GM21619 (cell line): Measurements from ENCODE around the gene HTR2B.
"Not testable (repeated sequence)": the region's sequence is repeated elsewhere in the genome, so short reads cannot be mapped to it uniquely, and the experiment has no call there.

Source experiments
- ATAC-seq: cut with Tn5 transposase; IDR thresholded peaks from one replicate; pipeline ENCODE4 v1.9.1; 2021; ENCODE audit not compliant: unreplicated experiment

The HTR2B gene

GRCh38 chr2:231099918-231100317 lies 24.9 kb downstream of the HTR2B start:
- no peak for ATAC-seq

GRCh38 chr2:231094736-231095346 lies 30.0 kb downstream of the HTR2B start:
- ATAC-seq, result no peak

- no peak for ATAC-seq
Observed at GRCh38 chr2:231093933-231094332, 30.9 kb downstream of the HTR2B start.

DNA sequence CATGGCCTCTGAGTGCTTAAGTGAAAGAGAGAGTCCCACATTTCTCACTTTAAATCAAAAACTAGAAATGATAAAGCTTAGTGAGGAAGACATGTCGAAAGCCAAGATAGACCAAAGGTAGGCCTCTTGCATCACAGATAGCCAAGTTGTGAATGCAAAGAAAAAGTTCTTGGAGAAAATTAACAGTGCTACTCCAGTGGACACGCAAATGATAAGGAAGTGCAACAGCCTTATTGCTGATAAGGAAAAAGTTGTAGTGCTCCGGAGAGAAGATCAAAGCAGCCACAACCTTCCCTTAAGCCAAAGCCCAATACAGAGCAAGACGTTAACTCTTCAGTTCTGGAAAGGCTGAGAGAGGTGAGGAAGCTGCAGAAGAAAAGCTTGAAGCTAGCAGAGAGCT lies 36.1 kb downstream of the HTR2B start:
- no peak for ATAC-seq

- no peak for ATAC-seq
Observed at GRCh38 chr2:231084565-231084964, 40.3 kb downstream of the HTR2B start.

DNA sequence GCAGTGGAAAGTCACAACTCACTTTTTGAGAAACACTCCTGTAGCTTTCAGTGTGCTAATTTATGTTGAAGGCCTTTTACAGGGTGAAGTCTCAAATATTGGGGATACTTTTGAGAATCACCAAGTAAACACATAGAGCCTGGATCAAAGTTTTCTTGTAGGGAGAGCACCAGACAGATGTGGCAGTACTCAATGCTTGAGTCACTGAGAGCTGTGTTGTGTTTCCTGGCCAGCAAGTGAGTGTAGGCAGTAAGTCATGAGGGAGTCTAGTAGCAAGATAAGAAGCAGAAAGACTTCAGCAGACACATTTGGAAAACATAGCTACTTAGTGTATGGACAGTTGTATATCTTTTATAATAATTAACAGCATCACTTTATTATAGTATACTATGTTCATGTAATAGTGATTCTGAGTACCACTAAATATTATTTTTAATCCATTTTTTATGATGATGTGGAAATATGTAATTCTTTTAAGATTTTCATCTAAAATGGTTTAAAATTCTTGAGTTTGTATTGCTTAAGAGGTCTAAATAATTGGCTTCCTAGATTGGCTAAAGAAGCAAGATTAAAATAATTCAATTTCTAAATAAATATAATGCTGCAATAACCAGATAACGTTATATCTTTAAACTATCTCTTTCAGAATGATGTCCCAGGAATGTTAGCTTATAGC lies 55.3 kb downstream of the HTR2B start:
- no peak for ATAC-seq

DNA sequence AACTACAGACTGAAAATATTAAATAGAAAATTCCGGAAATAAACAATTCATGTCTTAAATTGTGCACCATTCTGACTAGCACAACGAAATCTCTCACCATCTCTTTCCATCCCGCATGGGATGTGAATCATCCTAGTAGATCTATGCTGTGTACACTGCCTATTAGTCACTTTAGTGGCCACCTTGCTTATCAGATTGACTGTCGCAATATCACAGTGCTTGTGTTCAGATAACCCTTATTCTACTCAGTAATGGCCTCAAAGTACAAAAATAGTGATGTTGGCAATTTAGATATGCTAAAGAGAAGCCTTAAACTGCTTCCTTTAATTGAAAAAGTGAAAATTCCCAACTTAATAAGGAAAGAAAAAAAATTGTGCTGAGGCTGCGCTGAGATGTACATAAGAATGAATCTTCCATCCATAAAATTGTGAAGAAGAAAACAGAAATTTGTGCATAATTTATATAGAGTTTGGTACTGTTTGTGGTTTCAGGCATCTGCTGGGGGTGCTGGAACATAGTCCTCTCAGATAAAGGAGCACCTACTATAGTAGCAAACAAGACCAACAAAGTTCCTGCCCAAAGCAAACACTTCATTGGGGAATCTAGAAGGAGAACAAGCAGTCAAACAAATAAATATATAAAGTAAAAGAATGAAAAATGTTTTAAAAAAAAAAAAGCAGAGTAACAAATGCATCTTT lies 56.2 kb downstream of the HTR2B start:
- ATAC-seq, result no peak

GRCh38 chr2:231067531-231067930 lies 57.3 kb downstream of the HTR2B start:
- ATAC-seq, result not testable (repeated sequence)

GRCh38 chr2:231065966-231066365 lies 58.9 kb downstream of the HTR2B start:
- no peak for ATAC-seq

GRCh38 chr2:231063347-231063746 lies 61.5 kb downstream of the HTR2B start:
- ATAC-seq, result no peak

DNA sequence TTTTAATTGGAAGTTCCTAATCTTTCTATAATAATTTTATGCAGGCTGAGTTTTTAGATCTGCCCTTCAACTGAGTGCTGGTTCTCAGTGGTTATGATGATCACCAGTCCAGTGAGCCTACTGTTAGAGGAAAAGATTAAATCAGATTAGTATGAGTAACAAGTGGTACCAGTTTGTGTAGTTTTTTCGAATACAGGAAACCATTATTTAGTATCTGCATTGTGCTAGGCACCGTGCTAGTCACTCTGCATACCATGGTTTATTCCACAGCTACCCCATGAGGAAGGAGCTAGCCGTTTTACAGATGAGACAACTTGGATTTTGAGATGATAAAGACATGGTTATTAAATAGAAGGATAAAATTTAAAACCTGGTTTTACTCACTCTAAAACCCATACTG lies 62.1 kb downstream of the HTR2B start:
- no peak for ATAC-seq

DNA sequence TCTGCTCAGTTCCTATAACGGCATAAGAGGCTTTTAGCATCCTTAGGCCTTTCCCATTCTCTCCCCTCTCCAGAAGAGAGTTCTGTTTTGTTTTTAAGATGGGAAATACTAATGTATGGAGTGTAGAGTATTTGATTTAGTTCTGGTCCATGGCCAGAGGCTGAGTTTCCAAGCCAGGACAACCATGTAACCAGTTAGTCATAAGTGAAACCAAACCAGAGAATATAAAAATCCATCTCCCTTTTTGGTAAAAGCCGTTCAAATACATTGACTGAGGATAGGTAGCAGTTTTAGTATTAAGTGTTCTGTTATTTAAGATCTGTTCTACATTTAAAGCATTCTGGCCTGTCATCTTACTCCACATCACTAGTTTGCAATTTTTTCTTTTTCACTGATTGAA lies 65.1 kb downstream of the HTR2B start:
- no peak for ATAC-seq

DNA sequence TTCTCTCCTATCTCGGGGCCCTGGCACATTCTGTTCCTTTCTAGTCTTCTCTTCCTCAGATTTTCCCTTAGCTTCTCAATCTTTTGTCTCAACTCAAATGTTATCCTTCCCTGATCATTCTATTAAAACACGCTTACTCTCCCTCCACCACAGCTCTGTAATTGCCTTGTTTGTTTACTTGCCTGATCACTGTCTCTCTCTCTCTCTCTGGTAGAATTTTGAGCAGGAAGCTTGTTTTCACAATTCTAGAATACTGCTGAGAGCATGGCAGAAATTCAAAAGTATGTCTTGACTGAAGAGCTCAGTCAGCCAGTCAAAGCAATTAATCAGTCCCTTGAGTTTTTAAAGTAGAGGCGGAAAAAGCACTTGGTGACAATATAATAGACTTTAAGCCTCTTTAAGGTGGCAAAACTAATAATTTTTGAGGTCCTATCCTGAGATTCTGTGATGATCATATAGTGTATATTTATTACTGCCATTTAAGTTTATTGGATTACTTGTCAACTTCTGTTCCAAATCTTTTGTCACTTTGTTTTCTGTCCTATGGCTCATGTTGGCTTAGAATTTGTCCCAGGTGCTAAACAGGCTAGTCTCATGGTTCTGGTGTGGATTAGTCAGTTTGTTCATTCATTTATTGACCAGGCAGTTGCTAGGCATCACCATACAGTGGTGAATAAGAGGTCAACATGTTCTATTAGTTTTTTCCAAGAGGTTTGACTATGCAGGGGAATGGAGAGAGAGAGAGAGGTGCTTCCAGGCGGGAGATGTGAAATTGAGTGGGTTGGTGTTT lies 65.9 kb downstream of the HTR2B start:
- ATAC-seq, result no peak
